ENCODE measurements around the gene CLN5.
A peak's percentile ranks its signal among the peaks of the same experiment; 100 is the strongest.

The CLN5 gene

DNA sequence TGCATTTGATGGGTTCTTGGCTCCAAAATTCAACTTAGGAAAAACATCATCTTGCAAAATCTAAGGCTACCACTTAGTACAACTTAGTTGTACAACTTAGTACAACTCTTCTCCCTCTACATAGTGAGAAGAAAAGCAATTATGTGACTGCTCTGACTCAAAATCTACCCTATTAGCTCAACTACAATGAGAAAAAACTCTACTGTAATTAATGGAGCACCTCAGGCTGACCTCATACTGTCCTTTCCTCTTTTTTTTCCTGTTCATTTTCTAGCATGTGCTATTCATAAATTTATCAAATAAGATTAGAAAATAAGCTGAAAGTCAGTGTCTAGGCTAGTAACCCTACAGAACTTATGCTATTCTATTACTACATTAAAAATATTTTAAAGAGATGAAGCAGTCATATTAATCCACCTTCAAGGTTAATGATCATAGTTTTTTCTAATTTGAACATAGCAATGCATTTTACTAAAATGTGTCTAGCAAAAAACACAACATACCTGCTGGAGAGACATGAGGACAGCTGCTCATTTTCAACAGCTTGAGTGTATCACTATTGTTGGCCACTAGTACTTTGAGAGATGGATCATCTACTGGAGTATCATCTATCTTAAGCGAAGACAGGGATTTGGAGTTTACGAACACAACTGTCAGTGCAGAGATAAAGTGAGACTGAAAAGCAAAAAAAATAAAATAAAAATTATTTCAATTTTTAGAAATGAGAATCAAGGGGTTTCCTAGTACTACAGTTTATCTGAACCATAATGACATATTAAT is 23.2 kb downstream of the CLN5 start:
- in situ Hi-C loops (cut with MboI; ENCODE audit: low sequenced_read_pairs, unreplicated experiment) = no loop called here

DNA sequence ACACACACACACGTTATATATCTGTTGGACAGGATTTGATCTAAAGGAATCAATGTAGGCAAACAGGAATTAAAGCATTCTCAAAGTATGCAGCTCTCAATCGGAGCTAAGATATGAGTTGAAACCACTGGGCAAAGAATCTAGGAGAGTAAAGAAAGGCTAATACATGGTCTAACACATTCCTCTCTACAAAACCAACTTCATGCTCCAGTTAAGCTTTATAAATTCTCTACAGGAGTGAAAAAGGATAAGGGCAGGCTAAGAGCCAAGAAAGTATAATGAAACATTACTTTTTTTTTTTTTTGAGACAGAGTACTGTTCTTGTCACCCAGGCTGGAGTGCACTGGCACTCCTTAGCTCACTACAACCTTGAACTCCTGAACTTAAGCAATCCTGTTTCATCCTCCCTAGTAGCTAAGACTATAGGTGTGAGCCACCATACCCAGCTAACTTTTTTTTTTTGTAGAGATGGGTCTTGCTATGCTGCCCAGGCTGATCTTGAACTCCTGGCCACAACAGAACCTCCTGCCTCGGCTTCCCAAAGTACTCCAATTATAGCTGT is 24.5 kb downstream of the CLN5 start:
- TF ChIP-seq, protein P1, sequence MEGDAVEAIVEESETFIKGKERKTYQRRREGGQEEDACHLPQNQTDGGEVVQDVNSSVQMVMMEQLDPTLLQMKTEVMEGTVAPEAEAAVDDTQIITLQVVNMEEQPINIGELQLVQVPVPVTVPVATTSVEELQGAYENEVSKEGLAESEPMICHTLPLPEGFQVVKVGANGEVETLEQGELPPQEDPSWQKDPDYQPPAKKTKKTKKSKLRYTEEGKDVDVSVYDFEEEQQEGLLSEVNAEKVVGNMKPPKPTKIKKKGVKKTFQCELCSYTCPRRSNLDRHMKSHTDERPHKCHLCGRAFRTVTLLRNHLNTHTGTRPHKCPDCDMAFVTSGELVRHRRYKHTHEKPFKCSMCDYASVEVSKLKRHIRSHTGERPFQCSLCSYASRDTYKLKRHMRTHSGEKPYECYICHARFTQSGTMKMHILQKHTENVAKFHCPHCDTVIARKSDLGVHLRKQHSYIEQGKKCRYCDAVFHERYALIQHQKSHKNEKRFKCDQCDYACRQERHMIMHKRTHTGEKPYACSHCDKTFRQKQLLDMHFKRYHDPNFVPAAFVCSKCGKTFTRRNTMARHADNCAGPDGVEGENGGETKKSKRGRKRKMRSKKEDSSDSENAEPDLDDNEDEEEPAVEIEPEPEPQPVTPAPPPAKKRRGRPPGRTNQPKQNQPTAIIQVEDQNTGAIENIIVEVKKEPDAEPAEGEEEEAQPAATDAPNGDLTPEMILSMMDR (IDR thresholded peaks at IDR 0.05; ENCODE audit: borderline replicate concordance, control extremely low read depth, extremely low read depth, insufficient read depth, missing control alignments) = no peak
- DNase-seq (ENCODE audit: low spot score) = no peak
- in situ Hi-C loops (cut with MboI; ENCODE audit: low sequenced_read_pairs, unreplicated experiment) = no loop called here

More for the DNA sequence above, 23.2 kb downstream of the CLN5 start:
- no peak for DNase-seq (ENCODE audit: low spot score)
- TF ChIP-seq, protein P1 (IDR thresholded peaks at IDR 0.05; ENCODE audit: borderline replicate concordance, control extremely low read depth, extremely low read depth, insufficient read depth, missing control alignments) = no peak

DNA sequence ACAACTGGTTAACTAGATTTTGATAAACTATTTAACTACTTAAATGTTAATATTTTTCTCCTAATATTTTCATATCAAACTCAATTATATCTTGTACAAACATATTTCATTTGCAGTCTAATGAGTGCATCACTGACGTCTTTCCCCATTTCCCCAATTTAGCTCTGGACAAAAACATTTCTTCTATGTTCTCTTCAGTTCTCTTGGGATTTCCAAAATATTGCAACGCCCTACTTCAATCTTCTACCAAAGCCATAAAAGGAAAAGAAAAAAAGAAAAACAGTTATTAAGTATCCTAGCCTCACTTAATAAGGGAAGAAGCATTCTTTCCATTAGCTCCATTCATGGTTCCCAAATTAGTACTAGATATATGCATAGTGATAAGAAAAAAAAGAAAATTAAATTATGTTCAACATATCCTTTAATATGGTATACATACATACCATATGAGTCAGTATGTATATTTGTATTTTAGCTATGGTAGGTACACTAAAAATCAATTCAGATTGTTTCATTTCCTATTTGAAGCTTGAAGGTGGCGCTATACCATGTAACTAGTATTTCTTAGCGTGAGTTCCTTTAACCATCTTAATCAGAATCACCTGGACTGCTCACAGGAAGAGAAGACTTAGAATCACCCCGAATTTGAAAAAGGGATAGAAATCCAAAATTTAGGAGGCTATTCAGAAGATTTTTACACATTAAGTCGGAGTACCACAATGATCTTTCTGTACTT is 25.2 kb downstream of the CLN5 start:
- TF ChIP-seq, protein P1 (IDR thresholded peaks at IDR 0.05; ENCODE audit: borderline replicate concordance, control extremely low read depth, extremely low read depth, insufficient read depth, missing control alignments) = no peak
- no peak for DNase-seq (ENCODE audit: low spot score)
- in situ Hi-C loops (cut with MboI; ENCODE audit: low sequenced_read_pairs, unreplicated experiment) = no loop called here

DNA sequence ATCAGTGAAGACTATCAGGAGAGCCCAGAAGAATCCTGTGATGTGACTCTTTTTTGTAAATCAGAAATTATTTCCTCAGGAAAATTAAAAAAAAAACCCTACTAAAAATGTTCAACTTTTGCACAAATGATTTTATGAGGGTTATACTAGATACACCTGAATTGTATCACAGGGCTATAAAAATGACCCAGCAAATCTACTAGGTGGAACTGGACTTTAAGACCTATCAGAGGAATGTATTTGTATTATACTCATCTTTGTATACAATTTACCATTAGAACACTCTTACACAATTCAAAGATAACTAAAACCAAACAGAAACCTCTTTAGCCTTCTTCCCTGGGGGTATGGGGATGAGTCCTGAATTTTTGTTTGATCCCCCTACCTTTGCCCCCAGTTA is 27.9 kb downstream of the CLN5 start:
- in situ Hi-C loops (cut with MboI; ENCODE audit: low sequenced_read_pairs, unreplicated experiment) = no loop called here
- TF ChIP-seq, protein P1 (IDR thresholded peaks at IDR 0.05; ENCODE audit: borderline replicate concordance, control extremely low read depth, extremely low read depth, insufficient read depth, missing control alignments) = no peak
- DNase-seq (ENCODE audit: low spot score) = no peak

DNA sequence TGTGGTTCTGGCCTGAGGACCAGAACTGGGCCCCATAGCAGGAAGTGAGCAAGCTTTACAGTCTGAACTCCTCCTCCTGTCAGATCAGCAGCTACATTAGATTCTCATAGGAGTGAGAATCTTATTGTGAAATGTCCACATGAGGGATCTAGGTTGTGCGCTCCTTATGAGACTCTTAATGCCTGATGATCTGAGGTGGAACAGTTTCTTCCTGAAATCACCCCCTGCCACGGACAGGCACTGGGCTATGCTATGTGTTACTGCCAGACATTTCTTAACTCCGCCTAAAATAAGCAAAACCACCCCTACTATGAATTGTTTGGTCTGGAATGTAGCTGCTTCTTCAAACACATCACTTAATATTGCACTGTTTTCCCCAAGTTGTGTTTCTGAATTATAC is 30.5 kb downstream of the CLN5 start:
- DNase-seq (ENCODE audit: low spot score) = no peak
- TF ChIP-seq, protein P1 (IDR thresholded peaks at IDR 0.05; ENCODE audit: borderline replicate concordance, control extremely low read depth, extremely low read depth, insufficient read depth, missing control alignments) = no peak
- in situ Hi-C loops (cut with MboI; ENCODE audit: low sequenced_read_pairs, unreplicated experiment) = no loop called here

DNA sequence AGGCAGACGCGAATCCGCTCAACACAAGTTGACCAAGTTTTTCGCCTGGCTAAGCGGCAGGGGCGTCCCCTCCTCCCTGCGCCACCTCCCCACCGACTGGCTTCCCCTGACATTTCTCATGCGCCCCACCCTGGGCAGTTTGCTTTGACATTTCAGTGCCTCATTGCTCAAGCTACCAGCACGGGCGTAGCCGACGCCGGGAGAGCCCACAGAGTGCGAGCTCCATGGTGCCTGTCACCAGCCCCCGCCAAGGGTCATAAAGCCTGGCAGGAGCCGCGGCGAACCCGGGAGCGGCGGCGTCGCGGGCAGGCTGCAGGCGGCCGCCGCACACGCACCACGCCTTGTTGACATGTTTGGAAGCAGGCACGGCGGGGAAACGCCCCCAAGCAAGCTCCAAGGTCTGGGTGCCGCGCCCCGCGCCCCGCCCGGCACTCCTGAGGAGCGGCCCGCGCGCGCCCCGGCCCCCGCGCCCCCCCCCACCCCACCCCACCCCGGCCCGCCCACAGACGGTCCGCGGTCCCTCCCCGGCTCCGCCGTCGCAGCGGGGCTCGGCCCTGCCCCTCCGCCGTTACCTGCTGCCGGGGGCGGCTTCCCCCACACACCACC is 34.5 kb downstream of the CLN5 start:
- DNase-seq (ENCODE audit: low spot score) = peak; percentile 74

More for the DNA sequence above, 34.5 kb downstream of the CLN5 start:
- TF ChIP-seq, protein P1 (IDR thresholded peaks at IDR 0.05; ENCODE audit: borderline replicate concordance, control extremely low read depth, extremely low read depth, insufficient read depth, missing control alignments) = no peak
- in situ Hi-C loops (cut with MboI; ENCODE audit: low sequenced_read_pairs, unreplicated experiment) = no loop called here
